ENCODE results near the gene PTPRO. TPM values are rescaled to one million over a fixed set of nuclear protein-coding genes. Genes with fewer than 3 reads are reported as not detected.

Gene PTPRO
- total RNA-seq, 1 experiment from 2014 or later, result 0.52 TPM

GRCh38 chr12:15636060-15636890 is 314.0 kb downstream of the PTPRO start:
- Histone ChIP-seq H3T11ph (ENCODE audit: low read length) (no peak overlapping the region), H3K79me1 (ENCODE audit: insufficient read depth, low read depth, low read length, poor library complexity, severe bottlenecking) (no peaks in the 10 kb centered on the region), H3K4me2 (ENCODE audit: insufficient read depth, insufficient read length, low read length) (no peak overlapping the region), H3K27me3 (ENCODE audit: insufficient read depth, low read length) (no peaks in the 10 kb centered on the region), H2AK5ac (ENCODE audit: insufficient read length, low read length) (no peak overlapping the region), H3K9me3 (ENCODE audit: control insufficient read depth, low read depth, low read length) (no peaks in the 10 kb centered on the region), H4K91ac (ENCODE audit: insufficient read length, low read depth, low read length) (no peak overlapping the region), H3K9ac (ENCODE audit: extremely low read depth, insufficient read length, low read length) (no peak overlapping the region), H3K23ac (ENCODE audit: insufficient read length, low read depth, low read length) (no peak overlapping the region), H3K23me2 (ENCODE audit: insufficient read length, low read depth, low read length, poor library complexity, severe bottlenecking) (no peaks in the 10 kb centered on the region), H3K56ac (ENCODE audit: insufficient read length, low read depth, low read length) (no peak overlapping the region), H2BK12ac (ENCODE audit: insufficient read length, low read depth, low read length) (no peak overlapping the region), H2BK5ac (ENCODE audit: insufficient read length, low read length) (no peak overlapping the region), H3K4me1 (ENCODE audit: insufficient read depth, low read length) (peaks cover 2% of the 10 kb centered on the region; the same call in 1 of the 2 replicates), H2BK120ac (ENCODE audit: low read depth, low read length, poor library complexity, severe bottlenecking) (no peak overlapping the region), H4K5ac (ENCODE audit: insufficient read length, low read depth, low read length) (no peak overlapping the region), H2BK15ac (ENCODE audit: low read depth, low read length) (no peak overlapping the region), H3K18ac (ENCODE audit: insufficient read length, low read depth, low read length) (no peak overlapping the region), H2AFZ (ENCODE audit: low read length) (no peak overlapping the region), H3K14ac (ENCODE audit: insufficient read depth, low read length) (no peak overlapping the region), H2BK20ac (ENCODE audit: low read depth, low read length, poor library complexity, severe bottlenecking) (no peak overlapping the region), H4K20me1 (ENCODE audit: control insufficient read depth, insufficient read depth, insufficient read length) (no peaks in the 10 kb centered on the region), H4K8ac (replicated peaks; ENCODE audit: insufficient read length, low read depth, low read length) (no peak overlapping the region), H3K27ac (ENCODE audit: insufficient read length, low read depth, low read length) (no peak overlapping the region), H3K4ac (ENCODE audit: low read depth, low read length) (no peak overlapping the region), H3K79me2 (ENCODE audit: insufficient read depth, low read length) (no peaks in the 10 kb centered on the region)
- peaks cover 11% of the 10 kb centered on the region in 2 experiments for H3K4me1 Mint-ChIP-seq
- no peak for TF ChIP-seq CTCF (conservative IDR thresholded peaks at IDR 0.05)
- no peaks in the 10 kb centered on the region for H3K36me3 Mint-ChIP-seq (ENCODE audit: insufficient read depth in 1 of 3, low read depth in 3 of 3)
- H3K27me3 Mint-ChIP-seq (ENCODE audit: low read depth), result no peaks in the 10 kb centered on the region
- no peak for DNase-seq
- WGBS (ENCODE audit: extremely low coverage, insufficient read length, low lambda C conversion rate), result no CpG with 5 or more reads among the region's 1 CpG
- H3K4me3 Mint-ChIP-seq, result no peak overlapping the region
- no peak overlapping the region; a peak in 1 of 7 replicates for H3K27ac Mint-ChIP-seq
- H3K9me3 Mint-ChIP-seq, result no peaks in the 10 kb centered on the region

All from H9 (cell line).